Activated naive CD8-positive, alpha-beta T cell treated with anti-CD3 and anti-CD28 coated beads, Interleukin-2, amount 10 ng/mL, durations not matched to agents 7 days and 5 days (primary cell): ENCODE data around the gene ICE2. TPM values are rescaled to one million over a fixed set of nuclear protein-coding genes. Genes with fewer than 3 reads are reported as not detected.

Experiments
- ATAC-seq: fragments of 150-1000 bp; cut with Tn5 transposase; one replicate; pipeline ENCODE4 v1.10.0; 2021; ENCODE audit warnings: low read depth, moderate library complexity
- POLR2A ChIA-PET: fragments of 350-600 bp; sonication (Branson Sonifier 250); formaldehyde crosslinking; loops from one replicate; lab custom pipeline; 2021; ENCODE audit warnings: antibody characterized with exemption; lab: Charles Lee
- DNase-seq: peaks from one replicate; pipeline ENCODE4 v3.0.0; 2021
- H3K27ac Mint-ChIP-seq: one replicate; pipeline ENCODE4 v1.8.0; 2022; ENCODE audit warnings: mild to moderate bottlenecking, mixed read lengths
- H3K27me3 Mint-ChIP-seq: one replicate; pipeline ENCODE4 v1.8.0; 2022; ENCODE audit warnings: mild to moderate bottlenecking, moderate library complexity, mixed read lengths
- H3K36me3 Mint-ChIP-seq: one replicate; pipeline ENCODE4 v1.8.0; 2021; ENCODE audit warnings: mild to moderate bottlenecking, mixed read lengths
- H3K4me1 Mint-ChIP-seq: one replicate; pipeline ENCODE4 v1.8.0; 2021; ENCODE audit warnings: mixed read lengths
- H3K4me3 Mint-ChIP-seq: one replicate; pipeline ENCODE4 v1.8.0; 2022; ENCODE audit warnings: mild to moderate bottlenecking, moderate library complexity, mixed read lengths
- H3K9me3 Mint-ChIP-seq: one replicate; pipeline ENCODE4 v1.8.0; 2021; ENCODE audit warnings: mixed read lengths
- total RNA-seq, 2 experiments: library from RNA; stranded (reverse); gene quantifications; one replicate each; pipeline ENCODE4 v1.2.3, GENCODE V29; 2021

The ICE2 gene
- total RNA-seq, 2 experiments from 2014 or later = 65.1 to 81.4 TPM

GRCh38 chr15:60371175-60372051 lies 107.5 kb downstream of the ICE2 start:
- no peak overlapping the region for H3K27ac Mint-ChIP-seq
- POLR2A ChIA-PET = no interaction called here

GRCh38 chr15:60370869-60371136 lies 108.1 kb downstream of the ICE2 start:
- POLR2A ChIA-PET = no interaction called here

More at GRCh38 chr15:60371175-60372051, 107.5 kb downstream of the ICE2 start:
- no peak overlapping the region for H3K4me3 Mint-ChIP-seq
- no peak for ATAC-seq
- H3K9me3 Mint-ChIP-seq = no peaks in the 10 kb centered on the region
- DNase-seq = no peak
- H3K4me1 Mint-ChIP-seq = peaks cover 2% of the 10 kb centered on the region
- H3K27me3 Mint-ChIP-seq = no peaks in the 10 kb centered on the region
- H3K36me3 Mint-ChIP-seq = peaks cover 21% of the 10 kb centered on the region

GRCh38 chr15:60370105-60370868 lies 108.7 kb downstream of the ICE2 start:
- POLR2A ChIA-PET = no interaction called here
- Mint-ChIP-seq H3K36me3 (peaks cover 20% of the 10 kb centered on the region), H3K4me1 (peaks cover 2% of the 10 kb centered on the region), H3K4me3 (no peak overlapping the region), H3K9me3 (no peaks in the 10 kb centered on the region), H3K27ac (no peak overlapping the region), H3K27me3 (no peaks in the 10 kb centered on the region)
- ATAC-seq = no peak
- DNase-seq = no peak

More at GRCh38 chr15:60370869-60371136, 108.1 kb downstream of the ICE2 start:
- no peaks in the 10 kb centered on the region for H3K27me3 Mint-ChIP-seq
- H3K36me3 Mint-ChIP-seq = peaks cover 20% of the 10 kb centered on the region
- no peak overlapping the region for H3K4me3 Mint-ChIP-seq
- H3K9me3 Mint-ChIP-seq = no peaks in the 10 kb centered on the region
- DNase-seq (no peak), ATAC-seq (no peak)
- H3K27ac Mint-ChIP-seq = no peak overlapping the region
- peaks cover 2% of the 10 kb centered on the region for H3K4me1 Mint-ChIP-seq

- H3K36me3 Mint-ChIP-seq = peaks cover 21% of the 10 kb centered on the region
- H3K4me3 Mint-ChIP-seq = no peak overlapping the region
- no peaks in the 10 kb centered on the region for H3K27me3 Mint-ChIP-seq
- ATAC-seq (no peak), DNase-seq (no peak)
- POLR2A ChIA-PET = no interaction called here
- no peaks in the 10 kb centered on the region for H3K9me3 Mint-ChIP-seq
- H3K4me1 Mint-ChIP-seq = peaks cover 2% of the 10 kb centered on the region
- no peak overlapping the region for H3K27ac Mint-ChIP-seq
Measured at GRCh38 chr15:60369696-60370095, 109.2 kb downstream of the ICE2 start.

Other genes with a start within 250 kb of the ICE2 start
- gene ANXA2, start 81.2 kb downstream of the ICE2 start, total RNA-seq = 100 to 1,000 TPM; 230 to 242 TPM